ENCODE data around the gene MBNL2.
"Not testable (repeated sequence)": the region's sequence is repeated elsewhere in the genome, so short reads cannot be mapped to it uniquely, and the experiment has no call there.

MBNL2 gene

GRCh38 chr13:97221989-97222700 lies at the start of gene MBNL2:
Gene MBNL2, plus strand, starts transcription at chr13:97222333. Its CDS starts 53,903 bp downstream, at chr13:97276236.
- DNase-seq, result peak; percentile 82

- no peak for DNase-seq
Observed at GRCh38 chr13:97174638-97175037, 47.5 kb upstream of the MBNL2 start.

- DNase-seq, result no peak
Observed at GRCh38 chr13:97175041-97175440, 47.1 kb upstream of the MBNL2 start.

GRCh38 chr13:97179501-97179900 lies 42.6 kb upstream of the MBNL2 start:
- DNase-seq, result no peak

GRCh38 chr13:97182111-97182890 lies 39.8 kb upstream of the MBNL2 start:
- no peak for DNase-seq

GRCh38 chr13:97185291-97185690 lies 36.8 kb upstream of the MBNL2 start:
- DNase-seq, result no peak

- no peak for DNase-seq
Observed at GRCh38 chr13:97185751-97186150, 36.4 kb upstream of the MBNL2 start.

GRCh38 chr13:97188207-97188606 lies 33.9 kb upstream of the MBNL2 start:
- DNase-seq, result no peak

GRCh38 chr13:97189928-97190327 lies 32.2 kb upstream of the MBNL2 start:
- no peak for DNase-seq

GRCh38 chr13:97191142-97191541 lies 31.0 kb upstream of the MBNL2 start:
- no peak for DNase-seq

GRCh38 chr13:97191615-97192014 lies 30.5 kb upstream of the MBNL2 start:
- DNase-seq, result no peak

GRCh38 chr13:97192166-97192565 lies 30.0 kb upstream of the MBNL2 start:
- DNase-seq, result no peak

- DNase-seq, result no peak
Observed at GRCh38 chr13:97193577-97193976, 28.6 kb upstream of the MBNL2 start.

- DNase-seq, result no peak
Observed at GRCh38 chr13:97194479-97194878, 27.7 kb upstream of the MBNL2 start.

- DNase-seq, result no peak
Observed at GRCh38 chr13:97196340-97196739, 25.8 kb upstream of the MBNL2 start.

- DNase-seq, result no peak
Observed at GRCh38 chr13:97198753-97199152, 23.4 kb upstream of the MBNL2 start.

- DNase-seq, result no peak
Observed at GRCh38 chr13:97199451-97199850, 22.7 kb upstream of the MBNL2 start.

- no peak for DNase-seq
Observed at GRCh38 chr13:97200081-97200942, 21.8 kb upstream of the MBNL2 start.

GRCh38 chr13:97202761-97203160 lies 19.4 kb upstream of the MBNL2 start:
- DNase-seq, result no peak

- DNase-seq, result no peak
Observed at GRCh38 chr13:97205465-97205864, 16.7 kb upstream of the MBNL2 start.

GRCh38 chr13:97205982-97206381 lies 16.2 kb upstream of the MBNL2 start:
- no peak for DNase-seq

- not testable (repeated sequence) for DNase-seq
Observed at GRCh38 chr13:97207252-97207651, 14.9 kb upstream of the MBNL2 start.

- DNase-seq, result no peak
Observed at GRCh38 chr13:97211300-97211699, 10.8 kb upstream of the MBNL2 start.

Data from activated CD4-positive, alpha-beta T cell treated with anti-CD3 and anti-CD28 coated beads, Interleukin-2, amount 50 U/mL, for 1 hour (primary cell).